ENCODE data around the gene OSBPL1A. TPM values are rescaled to one million over a fixed set of nuclear protein-coding genes. Genes with fewer than 3 reads are reported as not detected.

Gene OSBPL1A
- total RNA-seq, 1 experiment from 2014 or later: 34.8 TPM

- H3K4me1 Mint-ChIP-seq (ENCODE audit: low read depth, unreplicated experiment): no peaks in the 10 kb centered on the region
- H3K27me3 Mint-ChIP-seq (ENCODE audit: unreplicated experiment): no peaks in the 10 kb centered on the region
- CTCF ChIA-PET: no interaction called here
- no peak overlapping the region for H3K27ac Mint-ChIP-seq (ENCODE audit: unreplicated experiment)
- H3K9me3 Mint-ChIP-seq (ENCODE audit: low read depth, unreplicated experiment): no peaks in the 10 kb centered on the region
- DNase-seq: no peak
- TF ChIP-seq, protein P1, sequence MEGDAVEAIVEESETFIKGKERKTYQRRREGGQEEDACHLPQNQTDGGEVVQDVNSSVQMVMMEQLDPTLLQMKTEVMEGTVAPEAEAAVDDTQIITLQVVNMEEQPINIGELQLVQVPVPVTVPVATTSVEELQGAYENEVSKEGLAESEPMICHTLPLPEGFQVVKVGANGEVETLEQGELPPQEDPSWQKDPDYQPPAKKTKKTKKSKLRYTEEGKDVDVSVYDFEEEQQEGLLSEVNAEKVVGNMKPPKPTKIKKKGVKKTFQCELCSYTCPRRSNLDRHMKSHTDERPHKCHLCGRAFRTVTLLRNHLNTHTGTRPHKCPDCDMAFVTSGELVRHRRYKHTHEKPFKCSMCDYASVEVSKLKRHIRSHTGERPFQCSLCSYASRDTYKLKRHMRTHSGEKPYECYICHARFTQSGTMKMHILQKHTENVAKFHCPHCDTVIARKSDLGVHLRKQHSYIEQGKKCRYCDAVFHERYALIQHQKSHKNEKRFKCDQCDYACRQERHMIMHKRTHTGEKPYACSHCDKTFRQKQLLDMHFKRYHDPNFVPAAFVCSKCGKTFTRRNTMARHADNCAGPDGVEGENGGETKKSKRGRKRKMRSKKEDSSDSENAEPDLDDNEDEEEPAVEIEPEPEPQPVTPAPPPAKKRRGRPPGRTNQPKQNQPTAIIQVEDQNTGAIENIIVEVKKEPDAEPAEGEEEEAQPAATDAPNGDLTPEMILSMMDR (IDR thresholded peaks at IDR 0.05; ENCODE audit: unreplicated experiment): no peak
- no TSS peak for BruUV-seq (replicated peaks)
- H3K36me3 Mint-ChIP-seq (ENCODE audit: insufficient read depth, unreplicated experiment): no peaks in the 10 kb centered on the region
- H3K4me3 Mint-ChIP-seq (ENCODE audit: low read depth, unreplicated experiment): no peak overlapping the region
- intact Hi-C loops (cut with micrococcal nuclease; ENCODE audit: unreplicated experiment): no loop called here
Measured at GRCh38 chr18:24346254-24346653, 51.4 kb downstream of the OSBPL1A start.

GRCh38 chr18:24344509-24344908 lies 53.1 kb downstream of the OSBPL1A start:
- no peaks in the 10 kb centered on the region for H3K27me3 Mint-ChIP-seq (ENCODE audit: unreplicated experiment)
- intact Hi-C loops (cut with micrococcal nuclease; ENCODE audit: unreplicated experiment): no loop called here
- no peak overlapping the region for H3K4me3 Mint-ChIP-seq (ENCODE audit: low read depth, unreplicated experiment)
- CTCF ChIA-PET: no interaction called here
- H3K9me3 Mint-ChIP-seq (ENCODE audit: low read depth, unreplicated experiment): no peaks in the 10 kb centered on the region
- H3K27ac Mint-ChIP-seq (ENCODE audit: unreplicated experiment): no peak overlapping the region
- H3K36me3 Mint-ChIP-seq (ENCODE audit: insufficient read depth, unreplicated experiment): no peaks in the 10 kb centered on the region
- DNase-seq: no peak
- TF ChIP-seq, protein P1 (IDR thresholded peaks at IDR 0.05; ENCODE audit: unreplicated experiment): no peak
- no peaks in the 10 kb centered on the region for H3K4me1 Mint-ChIP-seq (ENCODE audit: low read depth, unreplicated experiment)
- no TSS peak for BruUV-seq (replicated peaks)

DNA sequence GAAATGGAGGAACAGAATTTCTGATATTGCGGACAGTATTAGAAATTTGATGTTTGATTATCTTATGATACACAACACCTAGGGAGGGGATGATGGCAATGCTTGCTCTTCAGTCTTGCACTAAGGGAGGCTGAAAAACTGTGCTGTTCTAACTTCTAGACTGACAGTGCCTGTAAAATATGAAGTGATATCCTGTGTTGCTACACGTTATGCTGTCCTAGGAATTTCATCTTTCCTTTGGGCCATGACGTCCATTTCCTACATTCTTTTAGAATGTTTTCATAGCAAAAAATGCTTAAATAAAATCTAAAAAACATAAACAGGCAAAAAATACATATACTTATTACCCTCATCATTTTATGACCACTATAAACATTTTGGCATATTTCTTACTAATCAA lies 55.3 kb downstream of the OSBPL1A start:
- CTCF ChIA-PET: no interaction called here
- H3K4me1 Mint-ChIP-seq (ENCODE audit: low read depth, unreplicated experiment): no peaks in the 10 kb centered on the region
- no peak overlapping the region for H3K27ac Mint-ChIP-seq (ENCODE audit: unreplicated experiment)
- no TSS peak for BruUV-seq (replicated peaks)
- no peaks in the 10 kb centered on the region for H3K27me3 Mint-ChIP-seq (ENCODE audit: unreplicated experiment)
- no peak overlapping the region for H3K4me3 Mint-ChIP-seq (ENCODE audit: low read depth, unreplicated experiment)
- H3K9me3 Mint-ChIP-seq (ENCODE audit: low read depth, unreplicated experiment): no peaks in the 10 kb centered on the region
- no peaks in the 10 kb centered on the region for H3K36me3 Mint-ChIP-seq (ENCODE audit: insufficient read depth, unreplicated experiment)
- TF ChIP-seq, protein P1 (IDR thresholded peaks at IDR 0.05; ENCODE audit: unreplicated experiment): no peak
- intact Hi-C loops (cut with micrococcal nuclease; ENCODE audit: unreplicated experiment): no loop called here
- DNase-seq: no peak

- no peaks in the 10 kb centered on the region for H3K4me1 Mint-ChIP-seq (ENCODE audit: low read depth, unreplicated experiment)
- intact Hi-C loops (cut with micrococcal nuclease; ENCODE audit: unreplicated experiment): no loop called here
- no peak overlapping the region for H3K4me3 Mint-ChIP-seq (ENCODE audit: low read depth, unreplicated experiment)
- no peak for DNase-seq
- CTCF ChIA-PET: no interaction called here
- BruUV-seq (replicated peaks): no TSS peak
- H3K27me3 Mint-ChIP-seq (ENCODE audit: unreplicated experiment): no peaks in the 10 kb centered on the region
- H3K9me3 Mint-ChIP-seq (ENCODE audit: low read depth, unreplicated experiment): no peaks in the 10 kb centered on the region
- TF ChIP-seq, protein P1 (IDR thresholded peaks at IDR 0.05; ENCODE audit: unreplicated experiment): no peak
- no peaks in the 10 kb centered on the region for H3K36me3 Mint-ChIP-seq (ENCODE audit: insufficient read depth, unreplicated experiment)
- H3K27ac Mint-ChIP-seq (ENCODE audit: unreplicated experiment): no peak overlapping the region
Measured at GRCh38 chr18:24341361-24341760, 56.3 kb downstream of the OSBPL1A start.

Data from Calu3 (cell line).